ENCODE measurements around the gene NRARP.
"Not testable (repeated sequence)": the region's sequence is repeated elsewhere in the genome, so short reads cannot be mapped to it uniquely, and the experiment has no call there.

NRARP gene

GRCh38 chr9:137347928-137348327, 45.9 kb upstream of the NRARP start:
- no peaks in the 10 kb centered on the region for H3K36me3 ChIP-seq (ENCODE audit: low read depth)
- H3K4me3 ChIP-seq (ENCODE audit: severe bottlenecking) = no peak overlapping the region
- no peaks in the 10 kb centered on the region for H3K9me3 ChIP-seq (ENCODE audit: severe bottlenecking)
- no peaks in the 10 kb centered on the region for H3K27me3 ChIP-seq (ENCODE audit: insufficient read depth, poor library complexity, severe bottlenecking)
- H3K4me1 ChIP-seq (ENCODE audit: insufficient read depth, poor library complexity, severe bottlenecking) = no peaks in the 10 kb centered on the region
- no peak for TF ChIP-seq CTCF (IDR thresholded peaks at IDR 0.05; ENCODE audit: poor library complexity, severe bottlenecking)
- no peak for ATAC-seq (ENCODE audit: low read depth)
- H3K27ac ChIP-seq (ENCODE audit: poor library complexity, severe bottlenecking) = no peak overlapping the region
- DNase-seq (ENCODE audit: low spot score) = no peak

- Histone ChIP-seq H3K9me3 (ENCODE audit: severe bottlenecking) (no peaks in the 10 kb centered on the region), H3K4me3 (ENCODE audit: severe bottlenecking) (no peak overlapping the region), H3K4me1 (ENCODE audit: insufficient read depth, poor library complexity, severe bottlenecking) (no peaks in the 10 kb centered on the region), H3K36me3 (ENCODE audit: low read depth) (no peaks in the 10 kb centered on the region), H3K27me3 (ENCODE audit: insufficient read depth, poor library complexity, severe bottlenecking) (no peaks in the 10 kb centered on the region), H3K27ac (ENCODE audit: poor library complexity, severe bottlenecking) (no peak overlapping the region)
- no peak for DNase-seq (ENCODE audit: low spot score)
- TF ChIP-seq CTCF (IDR thresholded peaks at IDR 0.05; ENCODE audit: poor library complexity, severe bottlenecking) = no peak
- no peak for ATAC-seq (ENCODE audit: low read depth)
Observed at GRCh38 chr9:137342482-137342881, 40.4 kb upstream of the NRARP start.

- Histone ChIP-seq H3K4me1 (ENCODE audit: insufficient read depth, poor library complexity, severe bottlenecking) (no peaks in the 10 kb centered on the region), H3K4me3 (ENCODE audit: severe bottlenecking) (no peak overlapping the region), H3K27me3 (ENCODE audit: insufficient read depth, poor library complexity, severe bottlenecking) (no peaks in the 10 kb centered on the region), H3K27ac (ENCODE audit: poor library complexity, severe bottlenecking) (no peak overlapping the region), H3K9me3 (ENCODE audit: severe bottlenecking) (peaks cover 7% of the 10 kb centered on the region), H3K36me3 (ENCODE audit: low read depth) (no peaks in the 10 kb centered on the region)
- DNase-seq (ENCODE audit: low spot score) (no peak), ATAC-seq (ENCODE audit: low read depth) (no peak)
- no peak for TF ChIP-seq CTCF (IDR thresholded peaks at IDR 0.05; ENCODE audit: poor library complexity, severe bottlenecking)
Observed at GRCh38 chr9:137341227-137341626, 39.2 kb upstream of the NRARP start.

GRCh38 chr9:137339908-137340462, 37.9 kb upstream of the NRARP start:
- H3K36me3 ChIP-seq (ENCODE audit: low read depth); H3K27ac ChIP-seq (ENCODE audit: poor library complexity, severe bottlenecking); DNase-seq (ENCODE audit: low spot score); H3K4me3 ChIP-seq (ENCODE audit: severe bottlenecking); H3K27me3 ChIP-seq (ENCODE audit: insufficient read depth, poor library complexity, severe bottlenecking); ATAC-seq (ENCODE audit: low read depth); H3K4me1 ChIP-seq (ENCODE audit: insufficient read depth, poor library complexity, severe bottlenecking); H3K9me3 ChIP-seq (ENCODE audit: severe bottlenecking): not testable (repeated sequence)

- Histone ChIP-seq H3K4me1 (ENCODE audit: insufficient read depth, poor library complexity, severe bottlenecking) (no peaks in the 10 kb centered on the region), H3K27ac (ENCODE audit: poor library complexity, severe bottlenecking) (no peak overlapping the region), H3K4me3 (ENCODE audit: severe bottlenecking) (no peak overlapping the region), H3K9me3 (ENCODE audit: severe bottlenecking) (peaks cover 7% of the 10 kb centered on the region), H3K27me3 (ENCODE audit: insufficient read depth, poor library complexity, severe bottlenecking) (no peaks in the 10 kb centered on the region), H3K36me3 (ENCODE audit: low read depth) (no peaks in the 10 kb centered on the region)
- no peak for TF ChIP-seq CTCF (IDR thresholded peaks at IDR 0.05; ENCODE audit: poor library complexity, severe bottlenecking)
- ATAC-seq (ENCODE audit: low read depth) (no peak), DNase-seq (ENCODE audit: low spot score) (no peak)
Observed at GRCh38 chr9:137339045-137339907, 37.2 kb upstream of the NRARP start.

All from RWPE2 (cell line).